Stimulated activated CD8-positive, alpha-beta memory T cell treated with anti-CD3 and anti-CD28 coated beads, Interleukin-4, amount 100 ng/mL, for 24 hours (primary cell): ENCODE data around the gene ATP10A.

Experiments
- DNase-seq: peaks from one replicate; pipeline ENCODE4 v3.0.0-alpha.2; 2020; ENCODE audit warnings: low read depth

The ATP10A gene

DNA sequence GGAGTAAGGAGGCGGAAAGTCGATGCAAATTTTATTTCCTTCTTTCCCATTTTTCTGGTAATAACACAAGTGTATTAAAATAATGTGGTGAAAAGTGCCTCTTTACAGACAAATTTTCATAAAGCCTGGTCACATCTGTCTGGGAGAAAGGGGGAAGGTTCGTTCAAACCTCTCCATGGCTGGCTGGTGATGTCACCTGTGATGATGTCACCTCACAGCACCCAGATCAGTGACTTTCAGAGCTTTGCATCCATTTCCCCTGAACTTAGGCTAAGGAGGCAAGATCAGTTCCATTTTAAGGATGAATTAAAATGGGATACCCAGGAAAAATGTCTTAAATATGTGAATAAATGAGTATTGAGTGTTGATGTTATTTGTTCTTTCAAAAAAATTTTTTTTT, 34.1 kb downstream of the ATP10A start:
- no peak for DNase-seq

DNA sequence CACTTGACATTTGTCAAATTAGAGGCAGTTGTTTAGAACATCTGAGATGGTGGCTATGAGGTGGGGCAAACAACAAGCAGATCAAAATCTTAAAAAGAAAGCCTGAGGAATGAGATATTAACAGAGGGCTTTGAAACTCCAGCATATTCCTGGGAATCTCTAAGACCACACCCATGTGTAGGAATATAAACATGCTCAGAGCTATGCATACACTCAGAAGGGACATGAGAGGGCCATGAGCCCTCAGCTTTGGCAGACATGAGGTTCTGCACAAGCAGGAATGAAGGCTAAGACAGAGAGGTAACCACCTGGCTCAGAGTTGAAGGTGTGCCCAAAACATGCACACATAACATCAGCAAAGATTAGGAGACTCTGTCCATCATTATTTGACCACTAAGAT, 37.9 kb downstream of the ATP10A start:
- DNase-seq, result no peak

DNA sequence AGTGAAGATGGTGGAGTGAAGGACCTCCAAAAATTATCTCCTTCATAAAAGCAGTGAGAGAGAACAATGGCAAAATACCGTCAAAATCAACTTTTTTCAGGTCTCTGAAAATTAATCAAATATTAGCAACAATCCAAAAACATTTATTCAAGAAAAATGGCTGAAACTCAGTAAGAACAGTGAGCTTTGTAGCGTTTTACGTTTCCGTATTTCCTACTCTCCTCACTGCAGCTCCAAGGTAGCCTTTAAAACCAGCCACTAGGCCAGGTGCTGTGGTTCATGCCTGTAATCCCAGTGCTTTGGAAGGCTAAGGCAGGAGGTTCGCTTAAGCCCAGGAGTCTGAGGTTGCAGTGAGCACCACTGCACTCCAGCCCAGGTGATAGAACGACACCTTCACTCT, 38.5 kb downstream of the ATP10A start:
- DNase-seq, result no peak

DNA sequence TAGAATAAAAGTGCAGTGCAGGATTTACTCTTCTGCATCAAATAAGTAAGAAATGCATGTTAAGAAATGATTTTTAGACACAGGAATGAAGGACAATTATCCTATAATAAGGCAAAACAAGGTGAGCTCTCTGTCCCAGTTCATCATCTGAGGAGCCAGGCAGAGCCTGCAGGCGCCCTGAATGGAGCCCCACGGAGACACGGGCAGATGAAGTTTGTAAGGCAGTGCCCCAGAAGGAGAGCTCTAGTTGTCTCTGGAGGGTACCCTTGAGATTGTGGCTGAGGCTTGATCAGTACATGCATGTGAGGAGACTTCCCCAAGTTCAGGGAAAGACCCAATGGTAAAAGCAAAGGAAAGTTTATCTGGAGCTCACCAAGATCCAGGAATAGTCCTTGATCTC, 50.3 kb downstream of the ATP10A start:
- no peak for DNase-seq

DNA sequence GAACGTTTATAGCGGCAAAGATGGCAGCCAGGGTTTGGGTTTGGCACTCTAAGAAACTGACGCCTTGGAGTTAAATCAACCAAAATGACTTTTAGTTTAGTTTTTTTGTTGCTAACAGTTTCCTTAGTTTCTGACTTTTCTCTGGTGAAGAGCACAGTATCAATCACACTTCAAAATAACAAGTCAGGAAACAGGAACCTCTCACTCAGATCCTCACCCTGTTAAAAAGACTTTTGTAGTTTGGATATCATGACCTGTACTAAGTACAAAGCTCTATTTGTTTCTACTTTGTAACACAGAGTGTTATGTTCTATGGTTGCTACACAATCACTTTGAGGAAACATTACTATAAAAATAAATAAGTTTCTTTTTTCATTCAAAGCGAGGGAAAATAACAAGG, 51.1 kb downstream of the ATP10A start:
- DNase-seq, result no peak

DNA sequence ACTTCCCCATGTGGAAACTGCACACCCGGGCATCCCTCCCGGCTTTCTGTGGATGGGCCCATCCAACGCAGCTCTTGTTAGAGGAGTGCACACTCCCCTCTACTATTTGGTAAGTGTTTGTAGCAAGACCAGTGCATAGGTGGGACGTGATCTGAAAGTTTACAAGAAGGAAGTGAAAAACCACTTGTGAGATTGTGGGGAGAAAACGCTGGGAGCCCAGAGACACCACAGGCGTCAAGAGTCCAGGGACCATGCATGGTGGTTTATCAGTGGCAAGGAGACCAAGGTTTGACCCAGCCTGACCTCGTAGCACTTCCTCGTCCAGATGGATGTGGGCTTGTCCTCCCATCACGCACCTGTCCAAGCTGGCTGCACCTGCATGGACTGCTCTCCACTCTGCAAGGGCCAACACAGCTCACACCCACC, 51.6 kb downstream of the ATP10A start:
- DNase-seq, result no peak

DNA sequence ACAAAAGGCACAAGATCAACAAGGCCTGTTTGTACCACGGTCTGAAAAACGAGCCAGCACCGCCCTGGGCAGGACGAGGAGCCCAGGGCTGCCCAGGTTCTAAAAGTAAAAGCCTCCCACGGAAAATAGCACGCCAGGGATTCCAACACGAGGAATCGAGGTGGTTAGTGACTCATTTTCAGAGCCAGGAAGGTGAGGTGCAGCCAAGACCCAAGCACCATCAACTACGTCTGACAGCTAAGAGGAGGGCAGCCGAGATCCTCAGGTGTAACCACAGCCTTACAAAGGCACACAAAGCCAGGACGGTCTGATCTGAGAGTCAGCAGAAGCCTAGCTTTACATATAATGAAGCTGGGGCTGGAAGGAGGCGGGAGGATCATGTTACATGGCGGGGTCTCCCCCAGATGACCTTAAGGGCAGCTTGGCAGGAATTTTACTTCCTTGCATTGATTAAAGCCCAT, 52.5 kb downstream of the ATP10A start:
- no peak for DNase-seq

DNA sequence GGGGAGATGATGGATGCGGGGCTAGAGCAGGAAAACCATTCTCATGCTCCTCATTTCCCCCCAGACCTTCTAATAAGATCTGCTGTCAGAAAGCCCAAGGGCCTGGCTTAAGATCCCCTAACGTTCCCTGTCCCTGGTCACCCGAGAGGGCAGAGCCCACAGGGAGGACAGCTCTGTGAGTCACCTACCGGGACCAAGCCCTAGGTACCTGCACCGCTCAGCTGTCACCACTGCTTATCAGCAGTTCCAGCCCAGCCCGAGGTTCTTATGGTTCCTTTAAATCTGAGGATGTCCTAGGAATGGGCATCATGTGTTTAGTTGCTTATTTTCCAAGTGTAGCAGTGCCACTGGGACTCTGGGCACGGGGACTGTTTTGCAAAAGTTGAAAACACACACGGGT, 53.0 kb downstream of the ATP10A start:
- DNase-seq, result no peak

DNA sequence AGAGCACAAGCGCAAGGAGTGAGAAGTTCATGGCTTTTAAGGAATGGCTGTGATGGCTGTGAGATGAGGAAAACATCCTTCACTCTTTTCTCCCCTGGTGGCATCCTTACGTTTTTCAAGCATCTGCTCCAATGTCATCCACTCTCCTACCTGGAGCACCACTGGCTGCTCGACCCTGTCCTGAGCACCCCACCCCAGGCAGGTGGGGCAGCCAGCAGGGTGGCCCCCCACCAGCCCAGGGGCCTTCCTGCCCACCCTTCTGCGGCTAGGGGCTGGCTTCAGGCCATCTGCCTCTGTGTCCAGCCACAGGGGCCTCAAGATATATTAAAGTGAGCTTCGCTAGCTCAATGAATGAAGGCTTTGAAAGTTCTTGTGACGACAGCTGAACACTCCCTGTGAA, 56.1 kb downstream of the ATP10A start:
- DNase-seq, result no peak

DNA sequence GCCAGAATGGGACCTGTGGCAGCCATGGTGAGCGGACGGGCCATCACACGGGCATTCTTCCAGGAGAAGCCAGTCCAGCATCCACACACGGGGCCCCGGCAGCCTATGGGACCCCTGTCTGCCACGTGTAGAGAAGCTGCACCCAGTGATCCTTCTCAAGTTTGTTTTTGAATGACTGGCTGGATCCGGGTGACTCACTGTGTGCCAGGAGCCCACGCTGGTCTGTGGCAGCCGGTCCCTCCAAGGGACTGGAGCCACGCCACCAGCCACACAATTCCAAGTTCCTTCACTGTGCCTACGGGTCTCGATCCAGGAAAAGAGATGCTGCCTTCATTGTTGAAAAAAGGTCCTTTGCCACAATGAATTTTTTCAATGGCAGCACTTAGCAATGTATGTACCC, 58.1 kb downstream of the ATP10A start:
- no peak for DNase-seq

DNA sequence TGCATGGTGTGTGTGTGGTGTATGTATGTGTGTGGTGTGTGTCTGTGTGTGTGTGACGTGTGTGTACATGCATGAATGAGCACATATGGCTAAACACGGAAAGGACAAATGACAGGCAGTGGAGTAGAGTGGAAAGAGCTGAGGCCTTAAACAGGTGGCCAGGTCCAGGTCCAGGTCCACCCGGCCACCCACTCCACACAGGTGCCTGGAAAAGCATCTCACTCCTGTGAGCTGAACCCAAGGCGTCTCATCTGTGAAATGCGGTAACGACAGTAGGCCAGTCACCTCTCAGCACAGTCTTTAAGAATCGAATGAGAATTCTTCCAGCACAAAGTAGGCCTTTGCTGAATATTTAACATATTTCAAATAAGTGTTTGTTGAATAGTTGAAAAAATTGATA, 58.7 kb downstream of the ATP10A start:
- DNase-seq, result no peak

DNA sequence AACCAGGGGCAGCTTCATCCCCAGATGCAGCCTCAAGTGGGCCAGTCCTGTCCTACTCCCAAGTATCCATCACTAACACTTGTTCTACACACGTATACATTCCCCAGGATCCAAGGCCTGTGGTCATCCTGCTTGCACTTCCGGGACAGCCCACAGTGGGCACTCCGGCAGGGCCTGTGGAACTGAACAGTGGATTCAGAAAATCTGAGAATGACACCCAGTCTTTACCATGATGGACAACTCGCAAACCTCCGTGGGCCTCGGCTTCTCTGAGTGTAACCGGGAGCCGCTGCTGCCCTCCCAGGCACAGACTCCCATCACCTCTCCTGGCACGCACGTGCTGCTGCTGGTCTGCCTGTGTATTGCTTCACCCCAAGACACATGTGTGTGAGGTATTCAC, 59.6 kb downstream of the ATP10A start:
- no peak for DNase-seq

DNA sequence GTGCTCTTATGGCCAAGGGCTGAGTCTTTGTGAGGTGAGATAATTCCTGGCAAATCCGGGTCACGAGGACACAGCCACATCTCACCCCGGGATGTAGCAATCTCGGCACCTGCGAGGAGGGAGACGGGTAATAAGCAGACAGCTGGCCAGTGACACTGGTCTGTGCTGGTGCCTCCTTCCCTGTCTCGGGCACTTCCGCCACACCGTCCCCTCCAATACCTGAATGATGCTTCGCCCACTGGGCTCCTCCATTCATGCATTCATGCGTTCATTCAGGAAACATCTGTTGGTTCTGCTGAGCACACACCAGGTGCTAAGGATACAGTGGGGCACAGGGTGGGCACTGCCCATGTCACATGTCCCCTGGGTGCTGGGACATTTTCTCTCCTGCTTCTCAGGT, 60.1 kb downstream of the ATP10A start:
- no peak for DNase-seq

DNA sequence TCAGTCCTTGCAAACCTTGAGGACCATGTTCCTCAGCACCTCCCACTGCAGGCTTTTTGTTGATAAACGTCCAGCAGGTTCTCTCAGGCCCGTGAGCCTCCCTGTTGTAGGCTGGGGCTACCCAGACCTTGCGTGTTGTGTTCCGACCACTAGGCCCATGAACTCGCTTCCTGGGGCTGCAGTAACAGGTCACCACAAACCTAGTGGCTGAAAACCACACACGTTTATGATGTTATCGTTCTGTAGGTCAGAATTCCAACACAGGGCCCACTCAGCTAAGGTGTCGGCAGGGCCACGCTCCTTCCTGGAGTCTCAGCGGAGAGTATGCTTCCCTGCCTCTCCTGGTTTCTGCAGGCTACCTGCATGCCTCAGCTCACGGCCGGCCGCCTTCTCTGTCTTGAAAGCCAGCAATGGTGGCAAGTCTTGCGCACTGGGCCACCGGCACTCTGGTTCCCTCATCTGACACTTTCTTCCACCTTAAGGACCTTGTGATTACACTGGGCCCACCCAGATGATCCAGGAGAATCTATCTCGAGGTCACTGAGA, 60.8 kb downstream of the ATP10A start:
- DNase-seq, result no peak

DNA sequence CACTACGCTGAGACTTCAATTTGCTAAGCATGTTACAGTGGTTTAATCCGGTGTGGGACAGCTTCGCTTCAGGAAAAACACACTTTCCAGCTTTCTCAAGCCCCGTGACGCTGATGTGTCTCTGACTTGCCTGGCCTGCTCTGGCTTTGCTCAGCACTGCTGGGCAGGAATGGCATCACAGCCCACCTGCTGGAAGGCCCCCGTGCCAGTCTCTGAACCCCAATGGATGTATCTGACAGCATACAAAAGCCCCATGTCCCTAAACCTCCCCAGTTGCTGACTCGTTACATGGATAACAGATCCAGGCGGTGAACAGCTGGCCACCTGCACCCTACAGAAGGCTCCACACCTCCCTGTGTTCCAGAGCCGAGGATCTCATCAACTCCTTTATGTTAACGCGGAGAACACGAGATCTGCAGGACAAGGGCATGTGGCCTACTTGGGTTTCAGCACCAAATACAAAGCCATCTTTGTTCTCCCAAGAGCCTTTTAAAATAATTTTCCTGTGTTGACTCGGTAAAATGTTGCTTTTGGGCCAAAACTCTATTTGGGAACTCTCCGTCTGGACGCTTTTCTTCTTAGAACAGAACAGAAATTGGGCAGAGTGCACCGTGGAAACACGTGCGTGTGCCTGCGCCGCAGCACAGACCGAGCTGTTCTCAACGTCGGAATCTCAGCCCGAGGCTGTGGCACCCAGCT, 61.4 kb downstream of the ATP10A start:
- no peak for DNase-seq

DNA sequence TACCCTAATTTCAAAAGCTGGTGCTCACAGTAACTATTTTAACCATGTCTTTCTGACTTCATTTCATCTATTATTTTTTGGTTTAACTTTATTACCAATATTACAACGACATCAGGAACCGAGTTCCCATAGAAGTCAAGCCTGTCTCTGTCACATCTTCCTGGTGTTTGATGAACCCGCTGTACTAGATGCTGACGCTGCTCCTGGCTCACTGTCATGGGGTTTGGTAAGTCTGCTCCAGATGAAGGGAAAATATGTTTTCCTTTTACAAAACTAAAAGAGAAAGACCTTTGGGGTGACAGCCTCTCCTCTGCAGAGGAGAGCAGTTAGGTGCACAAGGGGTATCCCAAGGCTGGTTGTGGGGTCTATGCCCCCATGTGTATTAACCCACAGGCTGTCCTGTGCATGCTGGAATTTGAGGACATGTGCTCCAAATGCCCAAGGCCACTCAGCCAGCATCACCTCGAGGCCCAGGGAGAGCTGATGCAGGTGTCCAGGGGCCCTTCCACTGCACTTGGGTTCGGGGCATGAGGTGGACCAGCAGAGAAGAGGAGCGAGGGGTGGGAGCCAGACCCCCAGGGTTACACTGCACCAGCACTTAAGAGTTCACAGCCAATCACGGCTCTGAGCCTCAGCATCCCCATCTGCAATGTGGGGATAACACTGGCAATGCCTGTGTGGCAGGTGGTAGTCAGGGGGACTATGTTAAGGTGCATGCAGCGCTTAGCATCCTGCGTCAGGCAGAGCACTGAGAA, 62.2 kb downstream of the ATP10A start:
- no peak for DNase-seq

DNA sequence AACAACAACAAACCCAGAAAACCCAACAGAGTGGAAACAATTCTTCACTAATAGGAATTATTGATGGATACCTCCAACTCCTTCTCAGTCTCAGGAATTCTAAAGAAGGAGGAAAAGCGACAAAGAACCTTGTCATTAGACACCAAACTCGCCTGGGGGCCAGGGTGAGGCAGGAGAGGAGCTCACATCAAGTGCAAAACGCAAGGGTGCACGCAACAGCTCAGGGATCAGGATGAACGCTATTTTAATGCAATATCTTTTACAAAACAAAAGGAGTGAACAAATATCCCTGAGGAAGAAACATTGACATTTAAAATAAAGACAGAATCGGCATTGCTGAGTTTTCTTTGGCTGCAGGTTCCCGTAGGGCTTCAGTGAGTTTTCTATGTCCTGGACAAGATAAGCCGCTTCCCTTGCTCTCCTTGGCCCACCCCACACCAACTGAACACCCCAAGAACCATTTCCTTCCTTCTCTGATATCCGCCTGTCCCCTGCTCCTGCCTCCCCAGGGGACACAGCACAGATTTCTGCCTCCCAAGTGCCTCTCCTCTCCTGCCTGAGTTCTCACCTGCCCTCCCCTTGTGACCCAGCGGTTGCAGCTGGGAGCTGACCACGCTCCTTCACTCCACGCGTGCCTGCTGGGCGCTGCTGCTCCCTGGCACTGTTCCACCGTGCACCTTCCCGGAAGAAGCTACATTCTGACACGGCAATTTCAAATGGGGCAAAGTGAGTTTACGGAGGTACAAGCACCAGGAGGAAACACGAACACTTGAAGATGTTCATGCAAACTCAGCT, 63.0 kb downstream of the ATP10A start:
- DNase-seq, result no peak

DNA sequence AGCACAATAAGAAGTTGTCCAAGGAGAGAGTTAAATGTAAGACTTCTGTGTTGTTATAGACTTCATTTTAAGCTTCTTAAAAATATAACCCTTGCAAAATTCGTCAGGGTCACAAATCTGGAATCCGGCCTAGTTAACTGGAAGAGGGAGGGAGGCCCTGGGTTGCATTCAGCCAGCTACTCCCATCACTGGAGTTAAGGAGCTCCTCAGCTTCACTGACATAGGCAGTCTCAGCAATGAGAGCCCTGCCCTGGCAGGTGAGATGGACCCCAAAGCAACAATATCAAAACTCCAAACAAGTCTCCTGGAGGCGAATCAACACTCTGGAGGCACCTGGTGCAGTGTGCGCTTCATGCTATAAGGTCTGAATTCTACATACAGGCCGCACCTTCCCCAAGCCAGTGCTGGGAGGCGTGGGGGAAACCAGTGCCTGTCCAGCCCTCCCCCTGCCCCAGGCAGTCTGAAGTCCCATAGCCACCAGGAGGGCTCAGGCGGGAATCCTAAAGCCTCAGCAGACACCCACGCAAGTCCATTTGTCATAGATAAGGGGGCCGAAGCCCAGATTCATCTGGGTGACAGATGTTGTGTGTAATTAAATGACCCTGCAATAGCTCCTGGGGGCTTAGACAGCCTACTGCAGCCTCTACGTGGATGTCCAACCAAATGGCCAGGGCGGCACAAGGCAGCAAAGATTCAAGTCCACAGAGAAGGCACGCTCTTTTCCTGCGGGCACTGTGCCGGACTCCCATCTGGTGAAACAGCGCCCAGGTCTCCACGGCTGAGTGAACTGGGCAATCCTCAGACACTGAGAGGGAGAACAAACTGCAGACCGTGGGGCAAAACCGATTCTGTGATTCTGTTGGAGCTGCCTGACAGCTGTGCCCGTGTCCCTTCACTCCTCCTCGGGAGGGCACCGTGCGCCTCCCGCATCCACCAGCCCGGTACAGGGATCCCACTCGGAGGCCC, 64.9 kb downstream of the ATP10A start:
- DNase-seq, result no peak

DNA sequence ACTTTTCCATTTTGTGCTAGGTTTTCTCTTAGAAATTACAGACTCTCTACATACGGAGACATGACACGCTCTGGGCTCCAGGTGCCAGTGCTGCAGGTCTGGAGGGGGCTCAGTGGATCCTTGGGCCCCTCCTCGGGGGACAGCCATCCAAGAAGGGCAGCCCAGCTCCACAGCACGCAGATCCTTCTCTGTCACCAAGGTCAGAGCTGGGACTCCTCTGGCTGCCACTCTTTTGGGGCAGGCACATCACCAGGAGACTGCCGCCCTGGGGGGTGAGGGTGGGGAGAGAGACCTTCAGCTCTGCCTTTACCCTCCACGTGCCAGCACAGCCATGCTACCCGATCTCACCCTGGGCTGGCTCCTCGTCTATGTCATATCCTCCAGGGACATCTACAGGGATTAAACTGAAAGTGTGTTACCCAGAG, 65.6 kb downstream of the ATP10A start:
- DNase-seq, result no peak

DNA sequence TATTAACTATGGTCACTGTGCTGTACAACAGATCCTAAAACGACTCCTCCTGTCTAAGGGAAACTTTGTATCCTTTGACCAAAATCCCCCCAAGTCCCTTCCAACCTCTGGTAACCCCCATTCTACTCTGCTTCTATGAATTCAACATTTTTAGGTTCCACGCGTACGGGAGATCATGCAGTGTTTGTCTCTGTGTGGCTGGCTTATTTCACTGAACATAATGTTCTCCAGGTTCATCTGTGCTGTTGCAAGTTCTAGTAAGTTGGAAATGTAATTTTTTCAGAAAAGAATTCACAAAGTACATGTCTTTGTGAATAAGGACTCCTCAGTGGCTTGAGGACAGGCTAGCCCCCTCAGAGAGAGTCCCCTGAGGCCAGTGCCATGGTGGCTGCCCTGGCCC, 66.1 kb downstream of the ATP10A start:
- no peak for DNase-seq

DNA sequence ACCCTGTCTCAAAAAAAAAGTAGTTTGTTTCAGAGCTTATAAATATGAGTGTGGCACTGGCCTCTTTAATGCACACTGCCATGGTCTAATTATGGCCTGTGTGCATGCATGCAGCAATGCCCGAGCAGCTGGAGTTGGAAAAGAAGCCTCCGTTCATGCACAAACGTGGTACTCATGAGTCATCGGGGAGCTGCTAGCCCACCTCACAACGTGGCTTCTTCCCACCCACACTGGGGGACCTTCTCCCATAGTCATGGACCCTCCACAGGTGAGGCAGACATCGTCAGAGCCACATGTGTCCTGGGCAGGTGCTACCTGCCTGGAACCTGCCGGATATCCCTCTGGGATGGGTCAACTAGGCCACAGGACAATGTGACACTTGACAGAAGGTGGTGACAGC, 66.7 kb downstream of the ATP10A start:
- no peak for DNase-seq
